ENCODE results near the gene MED12. TPM values are rescaled to one million over a fixed set of nuclear protein-coding genes. Genes with fewer than 3 reads are reported as not detected.

Gene MED12
- total and polyA plus RNA-seq, 8 donors: 12.2 to 25.7 (median 17.5) TPM

- WGBS, 2 donors: 0 to 14% methylated on average over 46 of the region's 46 CpGs
- intact Hi-C loops (cut with DNase I): no loop called here
- TF ChIP-seq CTCF (IDR thresholded peaks at IDR 0.05): no peak
- FAIRE-seq: no peak
- Histone ChIP-seq H3K36me3 (no peaks in the 10 kb centered on the region), H3K27me3 (no peaks in the 10 kb centered on the region), H3K4me3 (peak overlapping the region; percentile 21 to 50 (median 45)), H3K9me3 (no peaks in the 10 kb centered on the region), H3K4me1 (no peaks in the 10 kb centered on the region), H3K27ac (peak overlapping the region in 2 of 4 donors; percentile 47 to 60)
- ATAC-seq: peak; percentile 70 to 79 (median 78)
- peak in 4 of 6 donors; percentile 16 to 74 (median 46) for DNase-seq
Measured at GRCh38 chrX:71095981-71096759, 22.2 kb upstream of the MED12 start.

GRCh38 chrX:71096760-71097032 is 21.7 kb upstream of the MED12 start:
- no peak for FAIRE-seq
- Histone ChIP-seq H3K27me3 (peaks cover 0 to 1% (median 0%) of the 10 kb centered on the region in 4 donors), H3K36me3 (no peaks in the 10 kb centered on the region), H3K9me3 (no peaks in the 10 kb centered on the region), H3K27ac (no peak overlapping the region), H3K4me1 (no peaks in the 10 kb centered on the region), H3K4me3 (peak overlapping the region; percentile 21 to 50 (median 45))
- no peak for DNase-seq
- no peak for TF ChIP-seq CTCF (IDR thresholded peaks at IDR 0.05)
- peak in 1 of 4 donors; percentile 3 for ATAC-seq
- intact Hi-C loops (cut with DNase I): no loop called here
- 1 to 29% methylated on average over 9 of the region's 9 CpGs for WGBS, 2 donors

- peak in 1 of 4 donors; percentile 33 for ATAC-seq
- peaks cover 0 to 3% (median 0%) of the 10 kb centered on the region in 4 donors for H3K27me3 ChIP-seq
Measured at GRCh38 chrX:71098302-71098701, 20.1 kb upstream of the MED12 start.

GRCh38 chrX:71098951-71099506 is 19.4 kb upstream of the MED12 start:
- FAIRE-seq (no peak), DNase-seq (no peak), ATAC-seq (no peak)
- Histone ChIP-seq H3K27ac (no peak overlapping the region), H3K36me3 (no peaks in the 10 kb centered on the region), H3K9me3 (no peaks in the 10 kb centered on the region), H3K4me1 (no peaks in the 10 kb centered on the region), H3K27me3 (peaks cover 0 to 3% (median 0%) of the 10 kb centered on the region in 4 donors), H3K4me3 (no peak overlapping the region)
- no peak for TF ChIP-seq CTCF (IDR thresholded peaks at IDR 0.05)
- intact Hi-C loops (cut with DNase I): no loop called here
- 44 to 56% methylated on average over 5 of the region's 5 CpGs for WGBS, 2 donors

More at GRCh38 chrX:71098302-71098701, 20.1 kb upstream of the MED12 start:
- WGBS, 2 donors: 20 to 24% methylated on average over 2 of the region's 2 CpGs
- intact Hi-C loops (cut with DNase I): no loop called here
- H3K4me1 ChIP-seq: no peaks in the 10 kb centered on the region
- TF ChIP-seq CTCF (IDR thresholded peaks at IDR 0.05): peak in 2 of 4 donors; percentile 13 to 16
- H3K36me3 ChIP-seq: no peaks in the 10 kb centered on the region
- no peaks in the 10 kb centered on the region for H3K9me3 ChIP-seq
- peak in 3 of 6 donors; percentile 19 to 33 (median 25) for DNase-seq
- FAIRE-seq: no peak
- H3K27ac ChIP-seq: no peak overlapping the region
- H3K4me3 ChIP-seq: no peak overlapping the region

GRCh38 chrX:71099736-71100135 is 18.7 kb upstream of the MED12 start:
- FAIRE-seq (no peak), ATAC-seq (no peak)
- H3K9me3 ChIP-seq: no peaks in the 10 kb centered on the region

More at GRCh38 chrX:71099736-71100135, 18.7 kb upstream of the MED12 start:
- Histone ChIP-seq H3K27ac (no peak overlapping the region), H3K4me3 (no peak overlapping the region), H3K27me3 (peaks cover 0 to 3% (median 0%) of the 10 kb centered on the region in 4 donors), H3K4me1 (no peaks in the 10 kb centered on the region), H3K36me3 (no peaks in the 10 kb centered on the region)
- intact Hi-C loops (cut with DNase I): no loop called here
- no peak for TF ChIP-seq CTCF (IDR thresholded peaks at IDR 0.05)
- DNase-seq: no peak
- 58 to 91% methylated on average over 4 of the region's 4 CpGs for WGBS, 2 donors
